ENCODE results near the gene UPF3B.
"Not testable (repeated sequence)": the region's sequence is repeated elsewhere in the genome, so short reads cannot be mapped to it uniquely, and the experiment has no call there.

The UPF3B gene, protein sequence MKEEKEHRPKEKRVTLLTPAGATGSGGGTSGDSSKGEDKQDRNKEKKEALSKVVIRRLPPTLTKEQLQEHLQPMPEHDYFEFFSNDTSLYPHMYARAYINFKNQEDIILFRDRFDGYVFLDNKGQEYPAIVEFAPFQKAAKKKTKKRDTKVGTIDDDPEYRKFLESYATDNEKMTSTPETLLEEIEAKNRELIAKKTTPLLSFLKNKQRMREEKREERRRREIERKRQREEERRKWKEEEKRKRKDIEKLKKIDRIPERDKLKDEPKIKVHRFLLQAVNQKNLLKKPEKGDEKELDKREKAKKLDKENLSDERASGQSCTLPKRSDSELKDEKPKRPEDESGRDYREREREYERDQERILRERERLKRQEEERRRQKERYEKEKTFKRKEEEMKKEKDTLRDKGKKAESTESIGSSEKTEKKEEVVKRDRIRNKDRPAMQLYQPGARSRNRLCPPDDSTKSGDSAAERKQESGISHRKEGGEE

DNA sequence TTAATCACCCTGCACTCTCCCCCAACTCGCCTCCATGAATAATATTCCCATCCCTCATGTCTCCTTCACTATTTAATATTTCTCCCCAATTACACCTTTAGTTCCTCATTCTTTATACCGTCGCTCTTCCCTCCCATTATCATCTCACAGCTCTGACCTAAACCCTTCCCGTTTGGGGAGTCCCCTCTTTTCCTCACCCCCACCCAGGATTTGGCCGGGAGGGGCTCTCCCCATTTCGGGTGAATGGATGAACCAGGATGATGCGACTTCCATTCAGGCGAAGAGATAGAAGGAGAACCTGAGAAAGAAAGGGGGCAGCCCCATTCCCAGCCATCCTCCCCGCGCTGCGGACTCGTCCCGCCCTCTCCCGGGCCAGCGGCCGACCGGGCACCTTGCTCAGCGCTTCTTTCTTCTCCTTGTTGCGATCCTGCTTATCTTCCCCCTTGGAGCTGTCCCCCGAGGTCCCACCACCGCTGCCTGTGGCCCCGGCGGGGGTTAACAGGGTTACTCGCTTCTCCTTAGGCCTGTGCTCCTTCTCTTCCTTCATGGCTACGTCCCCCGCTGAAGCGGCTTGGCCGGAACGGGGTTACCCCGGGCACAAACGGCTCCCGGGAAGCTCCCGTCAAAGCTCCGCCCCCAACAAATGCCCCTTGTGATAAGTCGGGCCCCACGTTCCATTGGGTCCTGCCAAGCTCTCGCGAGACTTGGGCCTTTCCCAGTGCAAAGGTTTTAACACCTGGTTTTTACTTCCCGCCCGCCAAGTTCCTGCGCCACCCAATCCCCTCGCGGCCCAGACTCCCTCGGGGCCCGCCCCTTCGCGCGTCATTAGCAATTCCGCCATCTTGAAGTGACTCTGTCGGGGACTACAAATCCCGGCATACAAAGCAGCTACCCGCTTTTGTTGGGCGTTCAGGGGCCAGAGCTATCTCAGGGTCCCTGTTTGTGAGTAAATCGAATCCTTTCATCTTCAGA, at the start of gene UPF3B:
UPF3B (minus strand) TSS at position 582 of the 972 bp plus-strand sequence; CDS start at position 547, 35 bp downstream.
- DNase-seq, result peak; percentile 100

DNA sequence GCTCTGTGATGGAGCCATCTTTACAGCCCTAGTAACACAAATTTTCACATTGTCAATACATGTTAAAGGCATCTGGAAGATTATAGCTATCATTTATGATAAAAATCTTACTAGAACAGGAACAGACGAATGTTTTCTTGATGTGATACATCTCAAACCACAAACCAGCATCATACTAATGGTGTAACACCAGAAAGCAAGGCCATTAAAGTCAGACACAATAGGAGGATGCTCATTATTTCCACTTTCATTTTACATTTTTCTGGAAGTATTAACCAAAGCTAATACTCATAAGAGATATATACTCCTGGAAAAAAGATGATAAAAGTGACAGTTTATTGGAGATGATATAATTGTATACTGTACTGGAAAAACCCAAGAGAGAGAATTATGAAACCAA, 48.2 kb upstream of the UPF3B start:
- no peak for DNase-seq

DNA sequence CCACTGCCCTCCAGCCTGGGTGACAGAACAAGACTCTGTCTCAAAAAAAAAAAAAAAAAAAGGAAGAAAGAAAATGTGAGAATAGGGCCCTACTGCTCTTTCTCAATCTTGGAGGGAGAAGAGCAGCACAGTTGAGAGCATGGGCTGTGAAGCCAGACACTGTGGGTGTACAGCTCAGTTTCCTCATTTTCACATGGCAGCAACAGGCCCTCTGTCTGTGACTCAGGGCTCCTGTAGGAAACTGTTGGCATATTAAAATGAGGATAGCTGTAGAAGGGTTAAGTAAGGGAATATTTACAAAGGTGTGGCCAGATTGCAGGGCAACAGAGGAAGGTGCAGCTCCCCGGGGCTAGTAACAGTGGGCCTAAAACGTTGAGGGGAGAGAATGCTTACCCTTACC, 46.4 kb upstream of the UPF3B start:
- DNase-seq, result no peak

DNA sequence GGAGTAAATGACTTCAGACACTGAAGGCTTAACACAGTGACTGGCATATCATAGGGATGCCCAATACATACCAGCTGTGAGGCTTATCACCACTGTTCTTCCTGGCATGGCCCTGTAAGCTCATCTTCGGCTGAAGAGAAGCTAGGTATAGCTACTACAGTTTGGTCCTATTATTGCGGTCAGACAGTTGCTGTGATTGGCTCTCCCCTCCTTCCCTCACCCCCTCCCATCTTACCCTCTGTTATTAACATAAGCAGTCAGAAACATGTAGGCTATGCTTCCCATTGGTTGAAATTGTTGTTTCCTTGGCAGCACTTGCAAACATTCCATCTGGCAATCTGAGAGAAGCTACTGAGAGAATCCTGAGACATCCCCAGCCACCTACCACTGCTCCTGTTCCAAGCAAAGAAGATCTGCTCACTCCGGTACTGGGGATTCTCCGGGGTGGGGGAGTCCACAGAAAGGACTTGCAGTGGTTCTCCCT, 43.1 kb upstream of the UPF3B start, which contains the start of gene AKAP14:
AKAP14 (plus strand) TSS at position 51 of the 484 bp plus-strand sequence. CDS start 7,331 bp downstream, outside the sequence.
- DNase-seq, result no peak

DNA sequence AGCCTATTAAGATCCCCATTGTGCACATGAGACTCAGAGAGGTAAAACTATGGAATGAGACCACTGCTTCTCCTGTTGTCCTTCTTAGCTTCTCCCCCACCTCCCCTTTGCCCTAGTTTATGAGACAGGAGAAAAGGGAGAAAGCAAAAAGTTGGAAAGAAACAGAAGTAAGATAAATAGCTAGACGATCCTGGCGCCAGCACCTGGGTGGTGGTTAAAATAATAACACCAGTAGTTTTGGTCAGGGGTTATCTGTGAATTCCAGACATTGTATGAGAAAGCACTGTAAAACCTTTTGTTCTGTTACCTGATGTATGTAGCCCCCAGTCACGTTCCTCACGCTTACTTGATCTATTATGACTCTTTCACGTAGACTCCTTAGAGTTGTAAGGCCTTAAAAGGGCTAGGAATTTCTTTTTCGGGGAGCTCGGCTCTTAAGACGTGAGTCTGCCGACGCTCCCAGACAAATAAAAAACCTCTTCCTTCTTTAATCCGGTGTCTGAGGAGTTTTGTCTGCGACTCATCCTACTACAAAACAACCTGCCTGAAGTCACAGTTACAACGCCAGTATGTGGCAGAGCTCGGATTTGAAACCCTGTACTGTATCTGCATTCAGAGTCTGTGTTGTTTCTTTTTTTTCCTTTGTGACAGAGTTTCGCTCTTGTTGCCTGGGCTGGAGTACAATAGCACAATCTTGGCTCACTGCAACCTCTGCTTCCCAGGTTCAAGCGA, 39.4 kb upstream of the UPF3B start:
- not testable (repeated sequence) for DNase-seq

DNA sequence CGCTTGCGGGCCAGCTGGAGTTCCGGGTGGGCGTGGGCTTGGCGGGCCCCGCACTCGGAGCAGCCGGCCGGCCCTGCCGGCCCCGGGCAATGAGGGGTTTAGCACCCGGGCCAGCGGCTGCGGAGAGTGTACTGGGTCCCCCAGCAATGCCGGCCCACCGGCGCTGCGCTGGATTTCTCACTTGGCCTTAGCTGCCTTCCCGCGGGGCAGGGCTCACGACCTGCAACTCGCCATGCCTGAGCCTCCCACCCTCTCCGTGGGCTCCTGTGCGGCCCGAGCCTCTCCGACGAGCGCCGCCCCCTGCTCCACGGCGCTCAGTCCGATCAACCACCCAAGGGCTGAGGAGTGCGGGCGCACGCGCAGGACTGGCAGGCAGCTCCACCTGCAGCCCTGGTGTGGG, 37.9 kb upstream of the UPF3B start:
- not testable (repeated sequence) for DNase-seq

DNA sequence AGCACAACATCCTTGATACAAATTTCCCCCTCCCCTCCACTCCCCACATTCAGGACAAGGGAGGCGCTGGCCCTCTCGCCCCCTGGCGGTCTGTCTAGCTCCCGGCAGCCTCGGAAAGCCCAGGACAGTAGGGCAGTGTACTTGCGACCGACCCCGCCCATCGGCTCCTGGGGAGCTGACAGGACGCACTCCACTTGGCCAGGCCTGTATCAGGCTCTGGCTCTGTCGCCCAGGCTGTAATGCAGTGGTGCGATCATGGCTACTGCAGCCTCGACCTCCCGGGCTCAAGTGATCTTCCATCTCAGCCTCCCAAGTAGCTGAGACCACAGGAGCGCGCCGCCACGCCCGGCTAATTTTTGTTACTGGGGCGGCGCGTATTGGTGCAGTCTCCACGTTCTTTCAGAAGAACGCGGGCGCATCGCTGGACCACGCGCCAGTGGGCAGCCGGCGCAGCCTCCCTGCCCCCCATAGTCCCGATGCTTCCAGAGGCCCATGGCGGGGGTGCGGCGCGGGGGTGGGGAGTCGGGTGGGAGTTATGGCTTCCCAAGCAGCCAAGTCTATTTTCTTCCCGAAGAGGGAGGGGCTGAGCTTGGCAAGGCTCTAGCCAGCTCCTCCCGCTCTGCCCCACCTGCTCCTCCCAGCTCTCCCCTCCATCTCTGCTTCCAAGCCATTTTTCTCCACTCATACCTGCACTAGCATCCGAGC, 35.1 kb upstream of the UPF3B start:
- DNase-seq, result peak; percentile 41 to 48

DNA sequence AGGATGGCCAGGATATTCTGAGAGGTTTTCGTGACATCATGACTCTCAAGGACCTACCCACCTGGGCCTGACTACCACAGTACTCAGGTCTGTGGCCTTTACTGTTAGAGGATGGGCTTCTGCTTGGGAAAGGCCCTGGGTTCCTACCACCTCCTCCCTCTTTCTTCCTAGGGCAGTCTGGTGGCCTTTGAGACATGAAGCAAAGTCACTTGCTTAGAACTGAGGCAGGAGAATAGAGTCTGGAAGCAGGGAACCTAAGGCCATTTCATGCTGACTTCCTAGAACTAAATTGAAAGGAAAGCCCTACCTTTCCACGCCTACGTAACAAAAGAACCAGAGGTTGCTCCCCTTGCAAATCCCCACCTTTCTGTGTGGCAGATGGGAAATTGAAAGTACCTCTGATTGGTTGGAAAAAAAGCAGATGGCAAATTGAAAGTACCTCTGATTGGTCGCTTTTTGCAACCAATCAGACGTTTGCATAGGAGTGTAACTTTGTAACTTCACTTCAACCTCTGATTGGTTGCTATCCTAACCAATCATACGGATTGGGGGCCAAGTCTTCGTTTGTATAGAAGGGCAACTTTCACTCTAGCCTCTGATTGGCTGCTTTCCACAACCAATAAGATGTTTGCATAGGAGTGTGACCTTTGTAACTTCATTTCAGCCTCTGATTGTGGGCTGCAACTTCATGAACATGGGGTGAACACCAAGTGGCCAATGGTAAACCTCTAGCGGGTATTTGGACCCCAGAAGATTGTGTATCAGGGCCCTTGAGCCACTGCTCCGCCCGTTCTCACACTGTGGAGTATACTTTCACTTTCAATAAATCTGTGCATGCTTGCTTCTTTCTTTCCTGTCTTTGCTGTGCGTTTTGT, 33.0 kb upstream of the UPF3B start:
- DNase-seq, result no peak

DNA sequence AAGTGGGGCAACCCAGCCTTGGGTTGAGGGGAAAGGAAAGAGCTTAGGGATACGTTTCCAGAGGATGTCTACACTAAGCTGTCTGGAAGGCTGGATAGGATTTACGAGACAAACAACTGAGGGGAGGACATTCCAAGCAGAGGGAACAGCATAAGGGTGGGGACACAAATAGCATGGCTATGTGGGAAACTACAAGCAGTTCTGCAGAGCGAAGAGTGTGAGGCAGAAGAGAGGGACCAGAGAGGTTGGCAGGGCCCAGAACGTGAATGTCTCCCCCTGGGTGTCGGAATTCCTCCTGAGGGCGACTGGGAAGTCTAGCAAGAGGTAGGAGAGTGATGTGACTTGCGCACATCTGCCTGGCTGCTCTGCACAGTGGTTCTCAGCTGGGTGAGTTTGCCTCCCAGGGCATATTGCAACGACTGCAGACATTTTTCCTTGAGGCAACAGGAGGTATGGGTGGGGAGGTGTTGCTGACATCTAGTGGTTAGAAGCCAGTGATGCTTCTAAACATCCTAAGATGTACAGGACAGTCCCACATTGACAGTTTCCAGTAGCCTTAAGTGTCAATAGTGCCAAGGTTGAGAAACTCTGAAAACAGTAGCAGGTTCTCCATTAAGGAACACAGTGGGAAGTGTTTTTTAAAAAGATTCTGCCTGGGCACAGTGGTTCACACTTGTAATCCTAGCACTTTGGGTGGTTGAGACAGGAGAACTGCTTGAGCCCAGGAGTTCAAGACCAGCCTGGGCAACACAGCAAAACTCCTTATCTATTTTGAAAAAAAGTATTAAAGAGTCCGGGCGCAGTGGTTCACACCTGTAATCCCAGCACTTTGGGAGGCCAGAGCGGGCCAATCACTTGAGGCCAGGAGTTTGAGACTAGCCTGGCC, 28.0 kb upstream of the UPF3B start:
- peak; percentile 59 to 66 for DNase-seq

DNA sequence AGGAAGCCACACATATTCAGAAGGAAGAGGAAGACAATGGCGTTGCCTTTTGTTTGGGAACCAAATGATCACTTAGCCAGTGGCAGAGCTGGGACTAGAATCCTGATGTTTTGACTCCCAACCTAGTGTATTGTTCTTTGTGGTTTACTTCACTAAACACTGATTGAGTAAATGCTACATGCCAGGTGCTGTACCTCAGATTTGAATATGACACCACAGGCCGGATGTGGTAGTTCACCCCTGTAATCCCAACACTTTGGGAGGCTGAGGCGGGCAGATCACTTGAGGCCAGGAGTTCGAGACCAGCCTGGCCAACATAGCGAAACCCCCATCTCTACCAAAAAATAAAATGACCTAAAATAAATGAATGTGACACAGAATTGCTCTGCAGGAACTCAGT, 27.3 kb upstream of the UPF3B start:
- DNase-seq, result no peak

DNA sequence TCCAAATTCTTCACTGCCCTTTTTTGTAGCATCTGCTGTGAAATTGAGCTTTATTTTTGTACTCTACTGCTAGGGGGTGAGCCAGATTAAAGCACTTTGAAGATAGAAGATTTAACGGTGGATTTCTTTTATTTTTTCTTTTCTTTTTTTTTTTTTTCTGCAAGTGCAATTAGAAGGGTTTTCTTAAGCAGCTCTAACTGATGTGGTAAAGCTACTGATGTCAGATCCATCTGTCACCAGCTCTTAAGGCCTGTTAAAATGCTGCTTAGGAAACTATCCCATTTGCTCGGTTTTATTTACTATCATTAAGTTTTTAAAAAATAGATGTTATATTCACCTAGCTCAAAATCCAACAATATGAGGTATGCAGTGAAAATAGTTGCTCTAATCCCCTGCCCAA, 26.0 kb upstream of the UPF3B start:
- DNase-seq, result no peak

DNA sequence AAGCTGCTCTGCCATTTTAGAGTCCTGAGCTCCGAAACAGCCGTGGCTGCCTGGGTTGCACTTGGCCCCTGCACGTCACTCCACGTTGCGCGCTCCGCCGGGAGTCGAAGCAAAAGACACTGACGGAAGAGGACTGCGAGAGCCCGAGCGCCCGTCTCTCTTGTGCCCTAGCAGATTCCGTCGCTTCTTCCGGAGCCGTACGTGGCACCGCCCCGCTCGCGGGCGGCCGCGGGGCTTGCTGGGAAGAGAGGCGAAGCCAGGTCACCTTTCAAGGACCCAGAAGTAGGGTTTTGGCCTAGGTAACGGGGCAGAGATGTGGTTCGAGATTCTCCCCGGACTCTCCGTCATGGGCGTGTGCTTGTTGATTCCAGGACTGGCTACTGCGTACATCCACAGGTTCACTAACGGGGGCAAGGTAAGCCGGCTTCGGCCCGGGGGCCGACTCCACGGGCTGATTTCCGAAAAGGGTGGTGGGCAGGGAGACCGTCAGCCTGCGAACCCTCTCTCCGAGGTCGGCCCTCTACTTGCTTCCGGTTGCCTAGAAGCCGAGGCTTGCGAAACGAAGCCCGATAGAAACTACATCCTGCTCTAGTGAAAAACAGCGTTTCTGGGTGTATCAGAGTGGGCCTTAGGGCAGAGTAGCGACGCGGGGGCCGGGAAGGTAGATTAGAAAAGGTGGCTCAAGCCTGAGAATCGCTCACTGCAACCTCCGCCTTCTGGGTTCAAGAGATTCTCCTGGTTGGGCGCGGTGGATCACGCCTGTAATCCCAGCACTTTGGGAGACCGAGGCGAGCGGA, 19.0 kb upstream of the UPF3B start, which contains the start of the genes NDUFA1 and RNF113A:
NDUFA1 (plus strand) TSS at position 234 of the 797 bp plus-strand sequence; CDS start at position 314, 80 bp downstream.
RNF113A (minus strand) TSS at position 135 of the 797 bp plus-strand sequence; CDS start at position 15, 120 bp downstream.
- DNase-seq, result peak; percentile 94 to 97

DNA sequence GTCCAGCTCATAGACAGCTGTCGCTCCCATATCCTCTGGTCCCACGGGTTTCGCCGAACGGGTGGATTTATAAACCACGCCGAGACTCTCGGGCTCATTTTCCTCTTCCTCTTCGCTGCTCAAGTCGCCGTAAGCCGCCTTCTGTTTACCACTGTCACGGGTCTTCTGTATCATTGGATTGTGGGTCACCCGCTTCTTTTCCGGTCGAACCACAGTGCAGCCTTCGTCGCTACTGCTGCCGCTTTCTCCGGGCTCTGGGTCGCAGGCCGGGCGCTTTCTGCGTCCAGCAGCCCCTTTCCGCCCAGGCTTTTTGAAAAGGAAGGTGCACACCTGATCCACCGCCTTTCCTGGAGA, 18.5 kb upstream of the UPF3B start:
- peak in 1 of 2 experiments; percentile 75 for DNase-seq

DNA sequence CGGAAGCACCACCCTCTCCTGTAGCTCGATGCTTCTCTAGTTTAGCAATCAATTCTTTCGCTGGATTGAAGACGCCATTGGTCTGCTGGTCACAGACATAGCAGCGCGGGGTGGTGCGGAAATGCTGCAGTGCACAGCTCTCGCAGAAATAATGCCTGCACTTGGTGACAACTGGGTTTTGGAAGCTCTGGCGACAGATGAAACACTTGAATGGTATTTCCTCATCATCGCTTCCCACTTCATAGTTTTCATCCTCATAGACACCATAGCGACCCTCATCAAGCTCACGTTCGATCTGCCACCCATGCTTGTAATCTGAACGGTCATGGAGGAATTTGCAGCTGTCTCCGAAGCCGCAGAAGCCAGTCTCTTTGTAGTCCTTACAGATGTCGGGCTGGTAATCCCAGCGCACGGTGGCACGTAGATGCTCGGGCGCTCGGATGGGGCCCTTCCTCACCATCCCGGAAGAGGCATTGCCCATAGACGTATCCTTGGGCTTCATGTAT, 17.9 kb upstream of the UPF3B start:
- peak; percentile 36 to 65 for DNase-seq

DNA sequence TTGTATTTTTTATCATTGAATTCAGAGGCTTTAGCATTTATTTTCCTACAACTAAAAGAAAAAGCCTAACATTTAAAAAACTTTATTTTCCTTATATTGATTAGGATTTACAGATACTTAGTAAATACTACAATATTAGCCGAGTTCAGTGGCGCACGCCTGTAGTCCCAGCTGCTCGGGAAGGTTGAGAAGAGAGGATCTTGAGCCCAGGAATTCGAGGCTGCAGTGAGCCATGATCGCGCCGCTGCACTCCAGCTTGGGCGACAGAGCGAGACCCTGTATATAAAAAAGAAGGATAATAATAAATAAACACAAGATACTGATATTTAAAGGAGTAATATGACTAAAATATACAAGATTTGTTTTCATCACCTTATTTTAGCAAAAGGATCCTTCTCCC, 681 bp upstream of the UPF3B start:
- DNase-seq, result peak in 1 of 2 experiments; percentile 32

DNA sequence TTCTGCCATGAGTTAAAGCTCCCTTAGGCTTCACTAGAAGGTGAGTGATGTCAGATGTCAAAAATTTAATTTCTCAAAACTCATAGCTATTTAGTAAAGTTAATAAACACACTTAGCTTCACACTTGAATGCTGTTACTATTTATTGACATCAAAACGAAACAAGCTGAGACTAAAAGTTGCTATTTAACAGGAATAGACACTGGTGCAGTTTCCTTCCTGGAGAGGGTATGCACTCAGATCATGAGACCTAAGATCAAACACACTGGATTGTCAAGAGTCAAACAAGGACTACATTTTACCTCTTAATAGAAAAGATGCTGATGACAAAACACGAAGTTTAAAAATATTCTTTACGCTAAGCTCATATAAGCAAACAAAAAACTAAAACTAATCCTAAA, 18.9 kb downstream of the UPF3B start:
- DNase-seq, result no peak

DNA sequence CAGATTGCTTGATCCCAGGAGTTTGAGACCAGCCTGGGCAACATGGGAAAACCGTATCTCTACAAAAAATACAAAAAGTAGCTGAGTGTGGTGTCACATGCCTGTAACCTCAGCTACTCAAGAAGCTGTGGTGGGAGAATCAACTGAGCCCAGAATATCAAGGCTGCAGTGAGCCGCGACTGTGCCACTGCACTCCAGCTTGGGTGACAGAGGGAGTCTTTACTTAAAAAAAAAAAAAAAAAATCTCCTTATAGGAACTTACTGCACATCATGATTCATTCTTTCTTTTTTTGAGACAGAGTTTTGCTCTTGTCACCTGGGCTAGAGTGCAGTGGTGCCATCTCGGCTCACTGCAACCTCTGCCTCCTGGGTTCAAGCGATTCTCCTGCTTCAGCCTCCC, 24.3 kb downstream of the UPF3B start:
- DNase-seq, result no peak

DNA sequence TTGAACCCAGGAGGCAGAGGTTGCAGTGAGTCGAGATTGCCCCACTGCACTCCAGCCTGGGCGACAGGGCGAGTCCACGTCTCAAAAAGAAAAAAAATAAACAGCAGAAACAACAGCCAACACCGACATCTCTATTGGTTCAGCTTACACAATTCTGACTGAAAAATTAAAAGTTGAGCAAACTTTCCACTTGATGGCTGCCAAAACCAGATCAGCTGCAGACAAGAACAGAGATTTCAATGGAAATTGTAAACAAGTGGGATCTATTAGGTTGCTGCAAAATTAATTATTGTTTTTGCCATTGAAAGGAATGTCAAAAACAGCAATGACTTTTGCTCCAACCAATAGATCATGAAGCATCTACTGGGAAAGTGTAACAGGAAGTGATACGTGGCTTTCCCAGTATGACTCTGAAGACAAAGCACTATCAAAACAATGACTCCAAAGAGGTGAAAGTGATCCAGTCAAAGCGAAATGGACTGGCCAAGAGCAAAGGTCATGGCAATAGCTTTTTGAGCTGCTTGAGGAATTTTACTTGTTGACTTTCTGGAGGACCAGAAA, 26.3 kb downstream of the UPF3B start:
- DNase-seq, result no peak
